ENCODE data around the gene PRSS3. TPM values are rescaled to one million over a fixed set of nuclear protein-coding genes. Genes with fewer than 3 reads are reported as not detected.
"Not testable (repeated sequence)": the region's sequence is repeated elsewhere in the genome, so short reads cannot be mapped to it uniquely, and the experiment has no call there.

Gene PRSS3
- 61.2 TPM for total RNA-seq

GRCh38 chr9:33795281-33795680 is at the start of gene PRSS3:
Gene PRSS3 (plus strand): TSS chr9:33795561. CDS start chr9:33795574, 13 bp downstream.
- no peak for DNase-seq (ENCODE audit: low spot score)

GRCh38 chr9:33748633-33749304 is 46.6 kb upstream of the PRSS3 start:
- DNase-seq (ENCODE audit: low spot score), result no peak

GRCh38 chr9:33749305-33749654 is 46.1 kb upstream of the PRSS3 start:
- DNase-seq (ENCODE audit: low spot score), result not testable (repeated sequence)

GRCh38 chr9:33750307-33750838 is 45.0 kb upstream of the PRSS3 start:
- DNase-seq (ENCODE audit: low spot score), result peak; percentile 14

GRCh38 chr9:33750839-33751339 is 44.5 kb upstream of the PRSS3 start:
- no peak for DNase-seq (ENCODE audit: low spot score)

GRCh38 chr9:33751536-33752129 is 43.7 kb upstream of the PRSS3 start:
- peak; percentile 37 for DNase-seq (ENCODE audit: low spot score)

GRCh38 chr9:33752130-33752637 is 43.2 kb upstream of the PRSS3 start:
- DNase-seq (ENCODE audit: low spot score), result peak; percentile 19

- not testable (repeated sequence) for DNase-seq (ENCODE audit: low spot score)
These were observed 42.6 kb upstream of the PRSS3 start for GRCh38 chr9:33752789-33753188.

GRCh38 chr9:33759648-33760047 is 35.7 kb upstream of the PRSS3 start:
- DNase-seq (ENCODE audit: low spot score), result not testable (repeated sequence)

GRCh38 chr9:33762343-33762742 is 33.0 kb upstream of the PRSS3 start:
- DNase-seq (ENCODE audit: low spot score), result no peak

GRCh38 chr9:33763709-33764108 is 31.7 kb upstream of the PRSS3 start:
- not testable (repeated sequence) for DNase-seq (ENCODE audit: low spot score)

GRCh38 chr9:33765411-33765810 is 29.9 kb upstream of the PRSS3 start:
- DNase-seq (ENCODE audit: low spot score), result no peak

- DNase-seq (ENCODE audit: low spot score), result not testable (repeated sequence)
These were observed 25.0 kb upstream of the PRSS3 start for GRCh38 chr9:33770156-33770880.

GRCh38 chr9:33773135-33773534 is 22.2 kb upstream of the PRSS3 start:
- DNase-seq (ENCODE audit: low spot score), result not testable (repeated sequence)

GRCh38 chr9:33774074-33774659 is 21.2 kb upstream of the PRSS3 start:
- not testable (repeated sequence) for DNase-seq (ENCODE audit: low spot score)

GRCh38 chr9:33776578-33776977 is 18.8 kb upstream of the PRSS3 start:
- no peak for DNase-seq (ENCODE audit: low spot score)

GRCh38 chr9:33778700-33779351 is 16.5 kb upstream of the PRSS3 start:
- peak; percentile 56 for DNase-seq (ENCODE audit: low spot score)

- no peak for DNase-seq (ENCODE audit: low spot score)
These were observed 15.1 kb upstream of the PRSS3 start for GRCh38 chr9:33780276-33780675.

GRCh38 chr9:33781736-33782135 is 13.6 kb upstream of the PRSS3 start:
- no peak for DNase-seq (ENCODE audit: low spot score)

- DNase-seq (ENCODE audit: low spot score), result no peak
These were observed 12.8 kb upstream of the PRSS3 start for GRCh38 chr9:33782395-33783152.

GRCh38 chr9:33785914-33786313 is 9.4 kb upstream of the PRSS3 start:
- no peak for DNase-seq (ENCODE audit: low spot score)
